DND-41 (cell line): Measurements from ENCODE around the gene CFAP61.

Experiments
- ATAC-seq: fragments of 200-7000 bp; cut with Tn5 transposase; 3 replicates; pipeline ENCODE4 v1.9.1; 2021; ENCODE audit warnings: low read depth; ENCODE audit not compliant: insufficient read depth
- DNase-seq: peaks from one replicate; pipeline ENCODE4 v3.0.0-alpha.2; 2020
- H2AFZ ChIP-seq: 2 replicates; pipeline ENCODE4 v1.6.0; 2012; ENCODE audit warnings: low read depth, low read length
- H3K27ac ChIP-seq: 2 replicates; pipeline ENCODE4 v1.5.1; 2012; ENCODE audit warnings: low read length, inconsistent platforms
- H3K27me3 ChIP-seq: fragments of 200-600 bp; sonication (generic); 2 replicates; pipeline ENCODE4 v1.6.0; 2012; ENCODE audit warnings: low read length, mild to moderate bottlenecking, inconsistent platforms; ENCODE audit not compliant: insufficient read depth, poor library complexity
- H3K36me3 ChIP-seq: 2 replicates; pipeline ENCODE4 v1.5.1; 2012; ENCODE audit warnings: low read length, inconsistent platforms; ENCODE audit not compliant: insufficient read depth
- H3K4me1 ChIP-seq: 2 replicates; pipeline ENCODE4 v1.5.1; 2012; ENCODE audit warnings: mild to moderate bottlenecking, low read length; ENCODE audit not compliant: insufficient read depth
- H3K4me2 ChIP-seq: 2 replicates; pipeline ENCODE4 v1.6.0; 2012; ENCODE audit warnings: mild to moderate bottlenecking, moderate library complexity, low read length, inconsistent platforms; ENCODE audit not compliant: insufficient read depth
- H3K4me3 ChIP-seq, 2 experiments: fragments of 200-600 bp in 1 of 2; shearing (Covaris generic) in 1 of 2; 2 replicates each; pipeline ENCODE4 v1.5.1; 2012 to 2016; ENCODE audit warnings: inconsistent platforms in 2 of 2, low read length in 2 of 2, mild to moderate bottlenecking in 2 of 2, low read depth in 1 of 2, moderate library complexity in 1 of 2
- H3K79me2 ChIP-seq: 2 replicates; pipeline ENCODE4 v1.6.0; 2012; ENCODE audit warnings: low read length, inconsistent platforms; ENCODE audit not compliant: insufficient read depth
- H3K9ac ChIP-seq: 2 replicates; pipeline ENCODE4 v1.6.0; 2012; ENCODE audit warnings: low read depth, mild to moderate bottlenecking, inconsistent platforms, low read length, moderate library complexity
- H3K9me3 ChIP-seq: 2 replicates; pipeline ENCODE4 v1.5.1; 2012; ENCODE audit warnings: low read length, moderate library complexity, mild to moderate bottlenecking, inconsistent platforms; ENCODE audit not compliant: insufficient read depth, severe bottlenecking
- H4K20me1 ChIP-seq: 2 replicates; pipeline ENCODE4 v1.6.0; 2012; ENCODE audit warnings: low read length; ENCODE audit not compliant: insufficient read depth
- CTCF ChIP-seq: IDR thresholded peaks from 2 replicates; pipeline ENCODE4 v1.5.1; 2012; ENCODE audit warnings: borderline replicate concordance, low read length, moderate library complexity, mild to moderate bottlenecking; ENCODE audit not compliant: poor library complexity, severe bottlenecking; ENCODE audit errors: extremely low read depth
- EZH2 ChIP-seq: IDR thresholded peaks from 3 replicates; pipeline ENCODE4 v1.6.1; 2012; ENCODE audit warnings: borderline replicate concordance, low read depth, mild to moderate bottlenecking, moderate library complexity, low read length, inconsistent platforms; ENCODE audit not compliant: severe bottlenecking

The CFAP61 gene

DNA sequence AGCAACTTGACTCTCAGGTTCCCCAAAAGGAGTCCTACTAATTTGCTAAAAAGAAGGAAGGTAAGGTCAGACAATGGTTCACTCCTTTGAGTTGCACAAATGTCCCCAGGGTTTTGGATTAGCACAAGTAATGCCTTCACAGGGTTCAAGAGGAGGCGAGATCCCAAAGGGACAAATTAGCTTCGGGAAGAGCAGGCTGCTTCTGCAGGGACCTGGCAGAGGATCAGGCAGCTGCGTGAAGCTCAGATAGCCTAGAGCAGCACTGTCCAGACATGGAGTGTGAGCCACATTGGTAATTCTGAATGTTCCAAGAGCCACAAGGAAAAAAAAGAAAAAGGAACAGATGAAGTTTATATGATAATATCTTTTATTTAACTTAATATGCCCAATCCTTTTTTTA, 115.4 kb downstream of the CFAP61 start:
- Histone ChIP-seq H3K4me1 (no peaks in the 10 kb centered on the region), H3K27ac (no peak overlapping the region), H3K9me3 (no peaks in the 10 kb centered on the region), H3K27me3 (no peaks in the 10 kb centered on the region), H3K4me3 (no peak overlapping the region), H3K9ac (no peak overlapping the region), H4K20me1 (no peaks in the 10 kb centered on the region), H2AFZ (no peak overlapping the region), H3K79me2 (no peaks in the 10 kb centered on the region), H3K4me2 (no peak overlapping the region), H3K36me3 (no peaks in the 10 kb centered on the region)
- ATAC-seq, result no peak
- TF ChIP-seq CTCF (no peak), EZH2 (no peak)
- DNase-seq, result no peak

GRCh38 chr20:20173254-20173653, 120.9 kb downstream of the CFAP61 start:
- Histone ChIP-seq H3K9me3 (no peaks in the 10 kb centered on the region), H2AFZ (no peak overlapping the region), H3K4me3 (no peak overlapping the region), H3K36me3 (no peaks in the 10 kb centered on the region), H3K27ac (no peak overlapping the region), H3K9ac (no peak overlapping the region), H3K79me2 (no peaks in the 10 kb centered on the region), H3K4me1 (no peaks in the 10 kb centered on the region), H4K20me1 (no peaks in the 10 kb centered on the region), H3K27me3 (no peaks in the 10 kb centered on the region), H3K4me2 (no peak overlapping the region)
- TF ChIP-seq CTCF, result no peak
- no peak for TF ChIP-seq EZH2
- ATAC-seq (no peak), DNase-seq (no peak)

DNA sequence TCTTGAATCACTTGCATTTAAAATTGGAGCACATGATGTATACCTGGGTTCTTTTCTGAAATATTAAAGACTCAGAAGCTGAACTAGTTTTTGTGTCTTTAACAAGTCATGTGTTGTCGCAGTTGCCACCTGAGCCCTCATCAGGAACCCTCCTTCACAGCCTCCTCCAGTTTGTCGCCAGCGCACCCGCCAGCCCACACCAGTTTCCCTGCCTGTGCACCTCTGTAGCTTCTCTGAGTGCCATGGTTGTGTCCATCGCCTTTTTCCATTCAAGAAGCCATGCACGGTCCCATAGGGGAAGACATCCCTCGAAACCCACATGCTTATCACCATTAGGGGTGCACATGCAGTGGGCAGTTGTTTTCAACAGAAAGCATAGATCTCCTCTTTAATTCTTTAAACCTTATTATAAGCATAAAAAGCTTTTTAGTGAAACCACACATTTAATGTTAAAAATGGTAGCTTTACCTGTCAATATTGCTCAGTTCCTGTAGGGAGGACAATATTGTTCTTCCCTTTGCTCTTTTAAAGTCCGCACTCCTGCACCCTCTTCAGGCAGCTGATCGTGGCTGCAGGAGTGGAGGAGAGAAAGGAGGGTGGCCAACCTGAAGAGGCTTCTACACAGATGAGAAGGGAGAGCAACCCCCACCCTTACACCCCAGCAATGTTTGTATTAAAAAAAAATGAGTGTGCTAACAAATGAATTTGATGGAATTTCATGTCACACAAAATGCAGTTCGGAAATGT, 121.9 kb downstream of the CFAP61 start:
- ATAC-seq, result no peak
- no peaks in the 10 kb centered on the region for H4K20me1 ChIP-seq

More for the DNA sequence above, 121.9 kb downstream of the CFAP61 start:
- TF ChIP-seq EZH2 (no peak), CTCF (no peak)
- no peaks in the 10 kb centered on the region for H3K4me1 ChIP-seq
- no peaks in the 10 kb centered on the region for H3K9me3 ChIP-seq
- no peaks in the 10 kb centered on the region for H3K79me2 ChIP-seq
- no peak for DNase-seq
- H3K9ac ChIP-seq, result no peak overlapping the region
- H3K4me3 ChIP-seq, result no peak overlapping the region
- no peak overlapping the region for H2AFZ ChIP-seq
- H3K4me2 ChIP-seq, result no peak overlapping the region
- H3K27me3 ChIP-seq, result no peaks in the 10 kb centered on the region
- no peak overlapping the region for H3K27ac ChIP-seq
- no peaks in the 10 kb centered on the region for H3K36me3 ChIP-seq
